ENCODE results near the gene NNT. TPM values are rescaled to one million over a fixed set of nuclear protein-coding genes. Genes with fewer than 3 reads are reported as not detected.

NNT gene
- polyA plus RNA-seq, 1 donor (not counting 4 experiments of a cell fraction or from before 2014, with no cell fraction given), result 23.3 TPM

DNA sequence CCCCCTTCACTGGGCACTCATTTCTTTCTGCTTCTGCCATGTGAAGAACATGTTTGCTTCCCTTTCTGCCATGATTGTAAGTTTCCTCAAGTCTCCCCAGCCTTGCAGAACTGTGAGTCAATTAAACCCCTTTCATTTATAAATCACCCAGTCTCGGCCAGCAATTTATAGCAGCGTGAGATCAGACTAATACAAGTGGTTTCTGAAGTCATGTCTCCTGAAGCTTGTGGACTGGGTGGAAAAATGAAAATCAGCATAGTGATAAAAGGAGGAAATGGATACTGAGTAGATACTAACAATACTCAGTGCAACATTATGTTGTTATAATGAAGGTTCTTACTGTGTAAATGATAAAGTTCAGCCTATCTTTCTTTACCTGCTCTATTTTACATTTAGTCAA is 35.1 kb downstream of the NNT start:
- no peak overlapping the region for H3K4me2 ChIP-seq (ENCODE audit: control insufficient read depth, extremely low read depth, insufficient read depth, low read depth, low read length)
- H3K4me1 ChIP-seq (ENCODE audit: control insufficient read depth, extremely low read depth, insufficient read depth, low read length), result no peaks in the 10 kb centered on the region
- no peak for TF ChIP-seq EZH2 (IDR thresholded peaks at IDR 0.05; ENCODE audit: low read length)
- TF ChIP-seq, protein P1, sequence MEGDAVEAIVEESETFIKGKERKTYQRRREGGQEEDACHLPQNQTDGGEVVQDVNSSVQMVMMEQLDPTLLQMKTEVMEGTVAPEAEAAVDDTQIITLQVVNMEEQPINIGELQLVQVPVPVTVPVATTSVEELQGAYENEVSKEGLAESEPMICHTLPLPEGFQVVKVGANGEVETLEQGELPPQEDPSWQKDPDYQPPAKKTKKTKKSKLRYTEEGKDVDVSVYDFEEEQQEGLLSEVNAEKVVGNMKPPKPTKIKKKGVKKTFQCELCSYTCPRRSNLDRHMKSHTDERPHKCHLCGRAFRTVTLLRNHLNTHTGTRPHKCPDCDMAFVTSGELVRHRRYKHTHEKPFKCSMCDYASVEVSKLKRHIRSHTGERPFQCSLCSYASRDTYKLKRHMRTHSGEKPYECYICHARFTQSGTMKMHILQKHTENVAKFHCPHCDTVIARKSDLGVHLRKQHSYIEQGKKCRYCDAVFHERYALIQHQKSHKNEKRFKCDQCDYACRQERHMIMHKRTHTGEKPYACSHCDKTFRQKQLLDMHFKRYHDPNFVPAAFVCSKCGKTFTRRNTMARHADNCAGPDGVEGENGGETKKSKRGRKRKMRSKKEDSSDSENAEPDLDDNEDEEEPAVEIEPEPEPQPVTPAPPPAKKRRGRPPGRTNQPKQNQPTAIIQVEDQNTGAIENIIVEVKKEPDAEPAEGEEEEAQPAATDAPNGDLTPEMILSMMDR (optimal IDR thresholded peaks at IDR 0.05 in 1 of 3, IDR thresholded peaks at IDR 0.05 in 1 of 3, conservative IDR thresholded peaks at IDR 0.05 in 1 of 3; ENCODE audit: extremely low read depth in 1 of 3, insufficient read depth in 2 of 3, low read length in 3 of 3), result no peak
- FAIRE-seq (no peak), DNase-seq (ENCODE audit: low read depth, low spot score) (no peak)
- no peaks in the 10 kb centered on the region for H3K9me3 ChIP-seq (ENCODE audit: control insufficient read depth, low read depth, low read length)
- no peaks in the 10 kb centered on the region for H3K9me1 ChIP-seq (ENCODE audit: control insufficient read depth, extremely low read depth, insufficient read depth, low read length)
- dilution Hi-C loops (cut with MboI; ENCODE audit: extremely low pct_ligation_motif_present, low sequenced_read_pairs), result no loop called here
- no peaks in the 10 kb centered on the region for H3K27me3 ChIP-seq (ENCODE audit: control insufficient read depth, extremely low read depth, insufficient read depth, low read length)
- H3K27ac ChIP-seq (ENCODE audit: control insufficient read depth, insufficient read depth, low read length), result no peak overlapping the region
- H2AFZ ChIP-seq (ENCODE audit: control insufficient read depth, low read length), result no peak overlapping the region
- no peak overlapping the region for H3K4me3 ChIP-seq (ENCODE audit: control insufficient read depth in 2 of 3, extremely low read depth in 1 of 3, insufficient read depth in 2 of 3, low read depth in 1 of 3, low read length in 3 of 3)
- H3K36me3 ChIP-seq (ENCODE audit: control insufficient read depth in 2 of 2, extremely low read depth in 1 of 2, insufficient read depth in 2 of 2, low read length in 2 of 2), result peaks cover 1 to 4% of the 10 kb centered on the region in 2 experiments
- H3K79me2 ChIP-seq (ENCODE audit: control insufficient read depth, insufficient read depth, low read length), result no peaks in the 10 kb centered on the region
- H4K20me1 ChIP-seq (ENCODE audit: control insufficient read depth, extremely low read depth, insufficient read depth, low read length), result no peaks in the 10 kb centered on the region
- H3K9ac ChIP-seq (ENCODE audit: control insufficient read depth, extremely low read depth, insufficient read depth, low read length), result no peak overlapping the region

DNA sequence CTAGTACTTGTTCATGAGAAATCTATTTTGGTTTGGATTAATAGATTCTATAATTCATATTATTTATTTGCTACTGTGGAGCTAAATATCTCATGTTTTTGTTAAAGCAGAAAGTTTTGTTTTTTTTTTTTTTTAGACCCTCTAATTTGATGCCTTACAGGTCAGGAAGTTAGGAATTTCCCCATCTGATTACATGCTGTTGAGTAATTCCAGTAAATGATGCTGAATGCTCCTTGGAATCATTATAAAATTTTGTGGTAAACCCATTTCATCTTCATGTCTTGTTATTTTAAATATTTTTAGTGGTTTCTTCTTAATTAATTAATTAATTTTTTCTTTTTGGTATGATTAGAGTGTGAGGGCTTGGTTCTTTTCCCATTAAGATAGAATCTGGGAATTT is 35.6 kb downstream of the NNT start:
- H3K27me3 ChIP-seq (ENCODE audit: control insufficient read depth, extremely low read depth, insufficient read depth, low read length), result no peaks in the 10 kb centered on the region
- dilution Hi-C loops (cut with MboI; ENCODE audit: extremely low pct_ligation_motif_present, low sequenced_read_pairs), result no loop called here
- no peak overlapping the region for H3K9ac ChIP-seq (ENCODE audit: control insufficient read depth, extremely low read depth, insufficient read depth, low read length)
- no peak for DNase-seq (ENCODE audit: low read depth, low spot score)
- no peak overlapping the region for H2AFZ ChIP-seq (ENCODE audit: control insufficient read depth, low read length)
- no peaks in the 10 kb centered on the region for H4K20me1 ChIP-seq (ENCODE audit: control insufficient read depth, extremely low read depth, insufficient read depth, low read length)
- H3K9me1 ChIP-seq (ENCODE audit: control insufficient read depth, extremely low read depth, insufficient read depth, low read length), result no peaks in the 10 kb centered on the region
- no peaks in the 10 kb centered on the region for H3K9me3 ChIP-seq (ENCODE audit: control insufficient read depth, low read depth, low read length)
- H3K79me2 ChIP-seq (ENCODE audit: control insufficient read depth, insufficient read depth, low read length), result no peaks in the 10 kb centered on the region
- TF ChIP-seq, protein P1 (optimal IDR thresholded peaks at IDR 0.05 in 1 of 3, IDR thresholded peaks at IDR 0.05 in 1 of 3, conservative IDR thresholded peaks at IDR 0.05 in 1 of 3; ENCODE audit: extremely low read depth in 1 of 3, insufficient read depth in 2 of 3, low read length in 3 of 3), result no peak
- TF ChIP-seq EZH2 (IDR thresholded peaks at IDR 0.05; ENCODE audit: low read length), result no peak
- peaks cover 1 to 4% of the 10 kb centered on the region in 2 experiments for H3K36me3 ChIP-seq (ENCODE audit: control insufficient read depth in 2 of 2, extremely low read depth in 1 of 2, insufficient read depth in 2 of 2, low read length in 2 of 2)
- no peak overlapping the region for H3K4me2 ChIP-seq (ENCODE audit: control insufficient read depth, extremely low read depth, insufficient read depth, low read depth, low read length)
- H3K4me1 ChIP-seq (ENCODE audit: control insufficient read depth, extremely low read depth, insufficient read depth, low read length), result no peaks in the 10 kb centered on the region
- no peak for FAIRE-seq
- no peak overlapping the region for H3K4me3 ChIP-seq (ENCODE audit: control insufficient read depth in 2 of 3, extremely low read depth in 1 of 3, insufficient read depth in 2 of 3, low read depth in 1 of 3, low read length in 3 of 3)
- no peak overlapping the region for H3K27ac ChIP-seq (ENCODE audit: control insufficient read depth, insufficient read depth, low read length)

Measured in keratinocyte (primary cell).